Heart right ventricle (tissue), 16 donors: ENCODE measurements around the gene USP16. TPM values are rescaled to one million over a fixed set of nuclear protein-coding genes. Genes with fewer than 3 reads are reported as not detected.
A peak's percentile ranks its signal among the peaks of the same experiment; 100 is the strongest.

Source experiments
- ATAC-seq, 8 donors: fragments of 200-7000 bp; cut with Tn5 transposase; one replicate each; pipeline ENCODE4 v1.9.1; 2020; ENCODE audit warnings: mild to moderate bottlenecking in 8 of 8, moderate library complexity in 8 of 8, moderate number of reproducible peaks in 1 of 8
- DNase-seq, 2 donors: peaks; one replicate each; pipeline ENCODE4 v3.0.0-alpha.2; 2020
- H3K27ac ChIP-seq, 10 donors: fragments of 200-600 bp; sonication (generic) in 2 of 10; one replicate each; pipeline versions ENCODE4 v1.5.0 to v1.8.0; 2020 to 2022; ENCODE audit warnings: mild to moderate bottlenecking in 3 of 10
- H3K27me3 ChIP-seq, 7 donors: fragments of 200-600 bp; one replicate each; pipeline ENCODE4 v1.8.0; 2021 to 2022; ENCODE audit warnings: mild to moderate bottlenecking in 2 of 7
- H3K36me3 ChIP-seq, 9 donors: fragments of 200-600 bp; sonication (generic) in 1 of 9; one replicate each; pipeline versions ENCODE4 v1.5.0 to v1.8.0; 2020 to 2022; ENCODE audit warnings: mild to moderate bottlenecking in 2 of 9
- H3K4me1 ChIP-seq, 9 donors: fragments of 200-600 bp; sonication (generic) in 1 of 9; one replicate each; pipeline versions ENCODE4 v1.5.0 to v1.8.0; 2020 to 2022; ENCODE audit warnings: mild to moderate bottlenecking in 4 of 9
- H3K4me3 ChIP-seq, 10 donors: fragments of 200-600 bp; sonication (generic) in 2 of 10; one replicate each; pipeline versions ENCODE4 v1.5.0 to v1.8.0; 2020 to 2022; ENCODE audit warnings: mild to moderate bottlenecking in 7 of 10, moderate library complexity in 2 of 10
- H3K9me3 ChIP-seq, 11 donors: fragments of 200-600 bp in 10 of 11; sonication (generic) in 2 of 11; one replicate each; pipeline versions ENCODE4 v1.5.0 to v1.8.0; 2013 to 2022; ENCODE audit warnings: mild to moderate bottlenecking in 2 of 11, control low read depth in 1 of 11, moderate library complexity in 1 of 11
- WGBS, 2 donors: extraction: QIAGEN DNeasy Blood & Tissue Kit; methylation state at CpG; one replicate each; pipeline ENCODE4 v1.1.7; 2013; ENCODE audit warnings: inconsistent platforms in 1 of 2; 5-methylcytosine and 5-hydroxymethylcytosine counted together
- intact Hi-C, 10 donors: fragments of 100-400 bp; cut with DNase I; formaldehyde crosslinking; loops; one replicate each; pipeline versions ENCODE4 v1.11.1 to v1.14.2; 2022
- long read RNA-seq, 3 donors: library from polyadenylated mRNA; unstranded; transcript quantifications; one replicate each; pipeline ENCODE4 v2.0.0, GENCODE V29; 2020 to 2021
- polyA plus RNA-seq, 2 donors: library from polyadenylated mRNA; stranded (reverse); fragments of 200-250 nt; gene quantifications; one replicate each; pipeline ENCODE4 v1.2.3, GENCODE V29; 2013
- total RNA-seq, 10 donors: library from RNA; stranded (reverse); fragmentation: NEBNext Ultra II Directional in 3 of 10; extraction: Animal tissue kit (Norgen Biotek cat#: 25700) in 3 of 10; gene quantifications; one replicate each; pipeline versions ENCODE4 v1.2.1 to v1.2.4, GENCODE V29; 2021 to 2023
- TF ChIP-seq, protein P1 (sequence below), 9 donors: fragments of 200-600 bp; sonication (generic) in 2 of 9; IDR thresholded peaks; one replicate each; pipeline versions ENCODE4 v1.5.0 to v1.8.0; 2021 to 2022; ENCODE audit warnings: antibody characterized with exemption in 9 of 9, mild to moderate bottlenecking in 5 of 9, moderate library complexity in 1 of 9
- donor health status: Arrhythmogenic right ventricular cardiomyopathy.
- donor health status: ischemic (EF 13 %, LVEDD 7.1; RV severe dilation, severe dysfunction).
- donor health status: healthy with polysubstance abuse.
- donor health status: DM: no; HTN: yes; CAD: no.
- donor health status: DM: no; HTN: no; CAD: no.
- donor health status: ischemic (EF 25% LVEDD 6.9; RV normal size, moderate dysfunction).
- donor health status: ischemic (EF 25% LVEDD 5.7; RV mildly dilated, moderate dysfunction).
- donor health status: healthy.
- donor health status: DM: yes; HTN: yes; CAD: no.
- donor health status: Ischemic cardiomyopathy.
- donor health status: ischemic (EF 35%, LVEDD 5.7; RV mildly dilated, moderate dysfunction).
- donor health status: nonischemic (EF 11% LVEDD 7.7; RV severe dilation, severe dysfunction).
- donor health status: DM: yes; HTN: yes; CAD: no.
- donor health status: PGD.
- donor health status: ischemic (EF 29% LVEDD 5.4; RV normal size, mild dysfunction).
- donor health status: nonischemic (EF 23%, LVEDD 6.1; RV moderate dilation, normal function).

Gene USP16
- 10 to 100 TPM; 28.9 to 41.8 (median 33.0) TPM for total RNA-seq
- polyA plus RNA-seq, result 10 to 100 TPM; 20.3 to 23.6 TPM
- long read RNA-seq, donor 1, transcript USP16-201 (19 exons, 3,004 nt), result major isoform, 8 of 32 reads
- long read RNA-seq, donor 1, partial matches to known transcripts, result 8 of 32 reads
- long read RNA-seq, donor 1, other reads (novel, unspliced or antisense), result 12 of 32 reads
- long read RNA-seq, donor 2, transcript USP16-201 (19 exons, 3,004 nt), result major isoform, 5 of 22 reads
- long read RNA-seq, donor 2, partial matches to known transcripts, result 8 of 22 reads
- long read RNA-seq, donor 2, other reads (novel, unspliced or antisense), result 7 of 22 reads
- long read RNA-seq, donor 3, partial matches to known transcripts, result 4 of 9 reads
- long read RNA-seq, donor 3, other reads (novel, unspliced or antisense), result 3 of 9 reads

DNA sequence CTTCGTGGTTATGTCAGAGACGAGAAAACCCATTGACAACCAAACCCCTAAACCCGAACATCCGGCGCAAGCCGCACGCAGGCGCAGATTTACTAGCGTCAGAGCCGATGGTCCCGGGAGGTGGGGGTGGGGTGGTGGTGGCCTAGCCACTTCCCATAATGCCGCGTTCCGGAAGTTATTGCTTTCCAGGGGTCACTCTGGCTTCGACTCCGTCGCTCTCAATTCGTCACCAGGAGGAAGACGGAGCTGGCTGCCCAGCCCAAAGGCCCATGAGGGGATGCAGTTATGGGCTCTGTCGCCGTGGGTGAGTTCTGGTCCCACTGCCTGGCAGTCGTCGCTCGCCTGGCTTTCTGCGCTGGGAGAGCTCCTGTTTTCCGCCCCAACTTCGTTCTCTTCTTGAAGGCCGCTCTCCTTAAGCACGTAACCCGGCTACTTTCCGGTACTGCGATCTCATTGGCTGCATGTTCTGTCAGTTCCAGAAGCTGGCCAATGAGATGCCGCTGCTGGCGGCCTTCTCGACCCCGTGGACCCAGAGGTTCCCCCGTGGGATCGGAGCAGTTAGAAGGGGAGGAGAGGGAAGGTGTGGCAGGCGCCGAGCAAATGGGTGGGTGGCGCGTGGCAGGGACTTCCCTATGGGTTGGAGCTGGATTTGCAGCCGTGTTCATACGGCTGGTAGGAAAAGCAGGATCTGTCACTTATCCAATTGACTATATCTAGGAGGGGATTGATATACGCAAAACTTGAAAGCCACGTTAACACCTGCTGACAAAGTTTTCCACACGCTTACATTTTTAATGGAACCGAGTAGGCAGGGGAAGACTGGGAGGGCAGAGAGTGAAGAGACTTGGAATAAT, at the start of gene USP16:
TSS of gene USP16 (plus strand) at position 195 of the 854 bp plus-strand sequence. CDS start 3,246 bp downstream, outside the sequence.
- WGBS, 2 donors, result 0 to 1% methylated on average over 48 of the region's 48 CpGs
- DNase-seq (peak; percentile 92 to 98), ATAC-seq (peak; percentile 98 to 99 (median 98))
- no peaks in the 10 kb centered on the region for H3K27me3 ChIP-seq
- intact Hi-C loops, result loop anchor here in 6 of 10 donors (1.0 to 5.0 kb wide), 5 partner anchors 21 to 49 kb away; partner anchors contain the start of gene CCT8 (in 5 of the 6)
- peaks cover 0 to 37% (median 25%) of the 10 kb centered on the region in 9 donors for H3K4me1 ChIP-seq
- no peaks in the 10 kb centered on the region for H3K9me3 ChIP-seq
- peak within 1 kb of the TSS; percentile 92 to 100 (median 98) for H3K27ac ChIP-seq
- peak within 1 kb of the TSS; percentile 50 to 88 (median 70) for H3K4me3 ChIP-seq
- TF ChIP-seq, protein P1, sequence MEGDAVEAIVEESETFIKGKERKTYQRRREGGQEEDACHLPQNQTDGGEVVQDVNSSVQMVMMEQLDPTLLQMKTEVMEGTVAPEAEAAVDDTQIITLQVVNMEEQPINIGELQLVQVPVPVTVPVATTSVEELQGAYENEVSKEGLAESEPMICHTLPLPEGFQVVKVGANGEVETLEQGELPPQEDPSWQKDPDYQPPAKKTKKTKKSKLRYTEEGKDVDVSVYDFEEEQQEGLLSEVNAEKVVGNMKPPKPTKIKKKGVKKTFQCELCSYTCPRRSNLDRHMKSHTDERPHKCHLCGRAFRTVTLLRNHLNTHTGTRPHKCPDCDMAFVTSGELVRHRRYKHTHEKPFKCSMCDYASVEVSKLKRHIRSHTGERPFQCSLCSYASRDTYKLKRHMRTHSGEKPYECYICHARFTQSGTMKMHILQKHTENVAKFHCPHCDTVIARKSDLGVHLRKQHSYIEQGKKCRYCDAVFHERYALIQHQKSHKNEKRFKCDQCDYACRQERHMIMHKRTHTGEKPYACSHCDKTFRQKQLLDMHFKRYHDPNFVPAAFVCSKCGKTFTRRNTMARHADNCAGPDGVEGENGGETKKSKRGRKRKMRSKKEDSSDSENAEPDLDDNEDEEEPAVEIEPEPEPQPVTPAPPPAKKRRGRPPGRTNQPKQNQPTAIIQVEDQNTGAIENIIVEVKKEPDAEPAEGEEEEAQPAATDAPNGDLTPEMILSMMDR (IDR thresholded peaks at IDR 0.05), result peak in 5 of 9 donors; percentile 10 to 21 (median 16)
- peaks cover 0 to 21% (median 0%) of the 10 kb centered on the region in 9 donors for H3K36me3 ChIP-seq

DNA sequence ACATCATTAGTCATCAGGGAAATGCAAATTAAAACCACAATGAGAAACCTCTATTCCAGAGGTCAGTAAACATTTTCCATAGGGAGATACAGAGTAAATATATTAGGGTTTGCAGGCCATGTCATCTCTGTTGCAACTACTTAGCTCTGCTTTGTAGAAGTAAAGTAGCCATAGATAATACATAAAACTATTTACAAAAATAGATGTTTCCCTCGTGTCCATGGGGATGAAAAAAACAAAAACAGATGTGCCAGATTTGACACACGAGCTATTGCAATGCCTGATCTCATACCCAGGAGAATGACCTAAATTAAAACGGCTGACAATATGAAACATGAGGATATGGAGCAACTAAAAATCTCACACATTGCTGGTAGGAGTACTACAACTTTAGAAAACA, 49.1 kb upstream of the USP16 start:
- WGBS, 2 donors, result 14 to 16% methylated on average over 3 of the region's 3 CpGs
- peaks cover 0 to 100% (median 20%) of the 10 kb centered on the region in 9 donors for H3K36me3 ChIP-seq
- no peaks in the 10 kb centered on the region for H3K27me3 ChIP-seq
- TF ChIP-seq, protein P1 (IDR thresholded peaks at IDR 0.05), result no peak
- ATAC-seq (peak in 4 of 8 donors; percentile 37 to 59 (median 43)), DNase-seq (no peak)
- H3K4me1 ChIP-seq, result peaks cover 0 to 24% (median 6%) of the 10 kb centered on the region in 9 donors
- H3K4me3 ChIP-seq, result no peak overlapping the region
- no peaks in the 10 kb centered on the region for H3K9me3 ChIP-seq
- intact Hi-C loops, result loop anchor here in 1 of 10 donors (10.0 kb wide), 1 partner anchor 89 kb away; no protein-coding TSS in a partner anchor
- H3K27ac ChIP-seq, result peak overlapping the region in 2 of 10 donors; percentile 10 to 17

DNA sequence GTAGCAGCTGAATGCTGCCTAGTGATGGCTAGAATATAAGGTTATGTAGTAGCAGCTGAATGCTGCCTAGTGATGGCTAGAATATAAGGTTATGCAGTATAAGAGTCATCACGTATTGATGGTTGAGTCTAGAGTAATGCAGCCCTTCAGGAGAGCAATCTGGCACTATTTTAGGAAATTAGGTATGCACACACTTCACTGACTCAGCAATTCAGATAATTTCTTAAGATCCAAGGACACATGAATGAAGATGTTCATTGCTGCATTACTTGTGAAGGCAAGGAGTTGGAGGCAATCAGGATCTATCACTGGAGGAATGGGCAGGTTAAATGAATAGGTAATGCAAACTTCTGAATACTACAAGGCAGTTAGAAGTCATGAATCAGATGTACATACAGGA, 45.4 kb upstream of the USP16 start:
- Histone ChIP-seq H3K4me1 (peaks cover 0 to 18% (median 6%) of the 10 kb centered on the region in 9 donors), H3K4me3 (no peak overlapping the region), H3K9me3 (no peaks in the 10 kb centered on the region), H3K36me3 (peaks cover 0 to 100% (median 40%) of the 10 kb centered on the region in 9 donors), H3K27ac (no peak overlapping the region), H3K27me3 (no peaks in the 10 kb centered on the region)
- intact Hi-C loops, result loop anchor here in 1 of 10 donors (10.0 kb wide), 1 partner anchor 86 kb away; no protein-coding TSS in a partner anchor
- DNase-seq (no peak), ATAC-seq (no peak)
- WGBS, 2 donors, result 79 to 81% methylated on average over 1 of the region's 1 CpG
- TF ChIP-seq, protein P1 (IDR thresholded peaks at IDR 0.05), result no peak

DNA sequence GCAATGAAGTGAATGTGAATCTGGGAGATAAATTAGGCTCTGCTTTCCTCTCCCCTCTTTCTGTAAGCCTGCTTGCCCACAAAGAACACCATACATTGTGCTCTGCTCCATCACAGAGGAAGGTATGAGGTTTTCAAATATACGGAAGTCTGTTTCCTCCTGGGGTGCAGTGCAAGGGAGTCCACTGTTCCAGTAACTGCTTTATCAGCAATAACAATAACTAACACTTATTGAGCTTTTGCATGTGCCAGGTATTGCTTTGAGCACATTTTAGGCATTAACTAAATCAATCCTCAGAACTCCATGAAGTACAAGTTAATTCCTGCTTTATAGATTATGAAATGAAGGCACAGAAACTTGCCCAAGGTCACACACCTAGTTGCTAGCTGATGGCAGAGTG, 41.8 kb upstream of the USP16 start:
- Histone ChIP-seq H3K36me3 (peaks cover 0 to 92% (median 42%) of the 10 kb centered on the region in 9 donors), H3K9me3 (no peaks in the 10 kb centered on the region), H3K27ac (no peak overlapping the region), H3K4me3 (no peak overlapping the region), H3K27me3 (no peaks in the 10 kb centered on the region), H3K4me1 (peaks cover 0 to 16% (median 0%) of the 10 kb centered on the region in 9 donors)
- TF ChIP-seq, protein P1 (IDR thresholded peaks at IDR 0.05), result no peak
- WGBS, 2 donors, result 89 to 90% methylated on average over 1 of the region's 1 CpG
- DNase-seq, result no peak
- intact Hi-C loops, result no loop called here
- no peak for ATAC-seq
